ENCODE data around the gene ZNF800.

DNA sequence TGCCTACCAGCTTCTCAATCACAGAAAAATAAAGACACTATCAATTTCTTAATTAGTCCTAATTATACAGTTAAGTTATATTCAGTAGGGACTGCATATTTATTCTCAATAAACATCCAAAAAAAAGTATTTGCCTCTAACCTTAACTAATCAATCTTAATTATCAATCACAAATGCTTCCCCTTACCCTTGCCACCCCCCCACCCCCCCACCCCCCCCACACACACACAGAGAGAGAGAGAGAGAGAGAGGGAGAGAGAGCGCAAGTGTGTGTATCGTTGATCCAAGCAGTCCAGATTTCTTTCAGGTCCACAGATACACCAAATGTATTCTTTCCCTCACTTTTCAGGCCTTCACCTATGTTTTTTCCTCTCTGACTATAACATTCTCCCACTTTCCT, 12.9 kb downstream of the ZNF800 start:
- no peak for TF ChIP-seq EZH2 (IDR thresholded peaks at IDR 0.05; ENCODE audit: borderline replicate concordance, low read depth, low read length, poor library complexity, severe bottlenecking)
- TF ChIP-seq, protein P1, sequence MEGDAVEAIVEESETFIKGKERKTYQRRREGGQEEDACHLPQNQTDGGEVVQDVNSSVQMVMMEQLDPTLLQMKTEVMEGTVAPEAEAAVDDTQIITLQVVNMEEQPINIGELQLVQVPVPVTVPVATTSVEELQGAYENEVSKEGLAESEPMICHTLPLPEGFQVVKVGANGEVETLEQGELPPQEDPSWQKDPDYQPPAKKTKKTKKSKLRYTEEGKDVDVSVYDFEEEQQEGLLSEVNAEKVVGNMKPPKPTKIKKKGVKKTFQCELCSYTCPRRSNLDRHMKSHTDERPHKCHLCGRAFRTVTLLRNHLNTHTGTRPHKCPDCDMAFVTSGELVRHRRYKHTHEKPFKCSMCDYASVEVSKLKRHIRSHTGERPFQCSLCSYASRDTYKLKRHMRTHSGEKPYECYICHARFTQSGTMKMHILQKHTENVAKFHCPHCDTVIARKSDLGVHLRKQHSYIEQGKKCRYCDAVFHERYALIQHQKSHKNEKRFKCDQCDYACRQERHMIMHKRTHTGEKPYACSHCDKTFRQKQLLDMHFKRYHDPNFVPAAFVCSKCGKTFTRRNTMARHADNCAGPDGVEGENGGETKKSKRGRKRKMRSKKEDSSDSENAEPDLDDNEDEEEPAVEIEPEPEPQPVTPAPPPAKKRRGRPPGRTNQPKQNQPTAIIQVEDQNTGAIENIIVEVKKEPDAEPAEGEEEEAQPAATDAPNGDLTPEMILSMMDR (conservative IDR thresholded peaks at IDR 0.05; ENCODE audit: low read depth, low read length) = no peak

All from A673 (cell line).